Psoas muscle (tissue), 8 donors: ENCODE data around the gene GPC6. TPM values are rescaled to one million over a fixed set of nuclear protein-coding genes. Genes with fewer than 3 reads are reported as not detected.

Experiments
- ATAC-seq, 4 donors: fragments of 200-7000 bp; cut with Tn5 transposase; one replicate each; pipeline ENCODE4 v1.9.1; 2020; ENCODE audit warnings: moderate library complexity in 3 of 4, mild to moderate bottlenecking in 2 of 4
- DNase-seq, 2 donors: peaks; one replicate each; pipeline ENCODE4 v3.0.0-alpha.2; 2020
- H3K27ac ChIP-seq: fragments of 200-600 bp; one replicate; pipeline ENCODE4 v1.8.0; 2022
- H3K27me3 ChIP-seq, 3 donors: fragments of 200-600 bp in 1 of 3; one replicate each; pipeline versions ENCODE4 v1.6.1 to v1.8.0; 2013 to 2022; ENCODE audit warnings: low read length in 2 of 3, mild to moderate bottlenecking in 2 of 3, moderate library complexity in 1 of 3; ENCODE audit not compliant: insufficient read depth in 3 of 3
- H3K36me3 ChIP-seq, 2 donors: fragments of 200-600 bp in 1 of 2; one replicate each; pipeline versions ENCODE4 v1.6.1 to v1.8.0; 2013 to 2022; ENCODE audit warnings: low read depth in 1 of 2, mild to moderate bottlenecking in 1 of 2, moderate library complexity in 1 of 2; ENCODE audit not compliant: insufficient read depth in 1 of 2
- H3K4me1 ChIP-seq: fragments of 200-600 bp; one replicate; pipeline ENCODE4 v1.8.0; 2022
- H3K4me3 ChIP-seq: fragments of 200-600 bp; one replicate; pipeline ENCODE4 v1.8.0; 2022; ENCODE audit warnings: mild to moderate bottlenecking
- H3K9me3 ChIP-seq: fragments of 200-600 bp; one replicate; pipeline ENCODE4 v1.8.0; 2022
- CTCF ChIP-seq: fragments of 200-600 bp; IDR thresholded peaks from one replicate; pipeline ENCODE4 v1.8.0; 2022; ENCODE audit warnings: antibody characterized with exemption
- WGBS, 3 donors: extraction: QIAGEN DNeasy Blood & Tissue Kit; methylation state at CpG; one replicate each; pipeline versions ENCODE4 v1.1.6 to v1.1.7; 2013; 5-methylcytosine and 5-hydroxymethylcytosine counted together
- intact Hi-C, 2 donors: fragments of 100-400 bp; cut with DNase I; formaldehyde crosslinking; loops; one replicate each; pipeline versions ENCODE4 v1.11.0 to v1.14.2; 2022
- polyA plus RNA-seq, 3 donors: library from polyadenylated mRNA; stranded (reverse); fragments of 200-250 nt; gene quantifications; one replicate each; pipeline ENCODE4 v1.2.3, GENCODE V29; 2013
- total RNA-seq, 4 donors: library from RNA; stranded (reverse); fragmentation: NEBNext Ultra II Directional in 2 of 4; extraction: Animal tissue kit (Norgen Biotek cat#: 25700) in 2 of 4; gene quantifications; one replicate each; pipeline versions ENCODE4 v1.2.1 to v1.2.4, GENCODE V29; 2021 to 2023
- donor health status: healthy with polysubstance abuse.
- donor health status: DM: no; HTN: no; CAD: no; lungs with moderate emphysema.
- donor health status: Bipolar disorder and iron deficiency.
- donor health status: healthy.
- donor health status: DM: yes; HTN: yes; CAD: no.
- donor health status: DM: no; HTN: no; CAD: no.
- donor health status: DM: no; HTN: no; CAD: no.
- donor health status: DM: yes; HTN: yes; CAD: no.

Gene GPC6
- total and polyA plus RNA-seq, 7 donors, result 0.07 to 3.7 (median 0.57) TPM

GRCh38 chr13:94113245-94113644, 886.6 kb downstream of the GPC6 start:
- Histone ChIP-seq H3K36me3 (no peaks in the 10 kb centered on the region), H3K4me3 (no peak overlapping the region), H3K4me1 (no peaks in the 10 kb centered on the region), H3K9me3 (no peaks in the 10 kb centered on the region), H3K27ac (no peak overlapping the region), H3K27me3 (no peaks in the 10 kb centered on the region)
- no peak for TF ChIP-seq CTCF
- intact Hi-C loops, result no loop called here
- no peak for DNase-seq
- ATAC-seq, result no peak

DNA sequence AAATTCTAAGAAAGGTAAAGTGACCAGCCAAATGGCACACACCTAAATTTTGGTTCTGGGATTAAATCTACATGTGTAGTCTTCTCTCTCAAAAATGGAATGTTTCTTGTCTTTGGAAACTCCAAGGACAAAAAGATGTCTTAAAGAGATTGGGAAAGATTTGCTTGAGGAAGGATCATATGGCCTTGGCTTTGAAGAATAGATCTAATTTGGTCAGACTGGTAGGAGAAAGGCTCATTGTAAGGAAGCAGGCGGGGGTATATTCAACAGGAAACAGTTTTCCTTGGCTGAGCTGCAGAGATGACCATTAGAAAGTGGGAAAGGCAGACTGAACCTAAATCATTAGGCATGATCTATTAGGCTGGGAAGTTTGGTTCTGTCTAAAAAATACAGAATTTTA, 887.6 kb downstream of the GPC6 start:
- Histone ChIP-seq H3K27ac (no peak overlapping the region), H3K36me3 (no peaks in the 10 kb centered on the region), H3K9me3 (no peaks in the 10 kb centered on the region), H3K27me3 (no peaks in the 10 kb centered on the region), H3K4me1 (no peaks in the 10 kb centered on the region), H3K4me3 (no peak overlapping the region)
- intact Hi-C loops, result no loop called here
- DNase-seq (no peak), ATAC-seq (no peak)
- WGBS, 3 donors, result 77 to 86% (median 85%) methylated on average over 1 of the region's 1 CpG
- no peak for TF ChIP-seq CTCF

- no peak for DNase-seq
- Histone ChIP-seq H3K9me3 (no peaks in the 10 kb centered on the region), H3K27me3 (no peaks in the 10 kb centered on the region), H3K4me1 (no peaks in the 10 kb centered on the region), H3K36me3 (no peaks in the 10 kb centered on the region), H3K4me3 (no peak overlapping the region), H3K27ac (no peak overlapping the region)
- ATAC-seq, result no peak
- 74 to 93% (median 84%) methylated on average over 1 of the region's 1 CpG for WGBS, 3 donors
- TF ChIP-seq CTCF, result no peak
- intact Hi-C loops, result no loop called here
Measured at GRCh38 chr13:94115054-94115453, 888.4 kb downstream of the GPC6 start.

GRCh38 chr13:94119360-94119936, 892.8 kb downstream of the GPC6 start:
- ATAC-seq, result no peak

More at GRCh38 chr13:94119360-94119936, 892.8 kb downstream of the GPC6 start:
- WGBS, 3 donors, result 74 to 81% (median 74%) methylated on average over 7 of the region's 7 CpGs
- intact Hi-C loops, result no loop called here
- H3K36me3 ChIP-seq, result no peaks in the 10 kb centered on the region
- DNase-seq, result no peak
- no peak overlapping the region for H3K27ac ChIP-seq
- no peaks in the 10 kb centered on the region for H3K27me3 ChIP-seq
- no peaks in the 10 kb centered on the region for H3K9me3 ChIP-seq
- no peak overlapping the region for H3K4me3 ChIP-seq
- H3K4me1 ChIP-seq, result no peaks in the 10 kb centered on the region
- TF ChIP-seq CTCF, result no peak
